GM19351 (cell line): Measurements from ENCODE around the gene ZDHHC11B.
"Not testable (repeated sequence)": the region's sequence is repeated elsewhere in the genome, so short reads cannot be mapped to it uniquely, and the experiment has no call there.

Experiments used
- ATAC-seq: cut with Tn5 transposase; IDR thresholded peaks from one replicate; pipeline ENCODE4 v1.9.1; 2021; ENCODE audit warnings: mild to moderate bottlenecking, moderate library complexity; ENCODE audit not compliant: unreplicated experiment

ZDHHC11B gene

GRCh38 chr5:771087-771781 lies 13.3 kb downstream of the ZDHHC11B start:
- not testable (repeated sequence) for ATAC-seq

GRCh38 chr5:770585-770984 lies 13.9 kb downstream of the ZDHHC11B start:
- ATAC-seq: not testable (repeated sequence)

GRCh38 chr5:769485-770145 lies 14.9 kb downstream of the ZDHHC11B start:
- not testable (repeated sequence) for ATAC-seq

- ATAC-seq: no peak
These were observed 17.7 kb downstream of the ZDHHC11B start for GRCh38 chr5:766666-767431.

- no peak for ATAC-seq
These were observed 18.4 kb downstream of the ZDHHC11B start for GRCh38 chr5:765948-766631.

GRCh38 chr5:763998-764781 lies 20.3 kb downstream of the ZDHHC11B start:
- no peak for ATAC-seq

- ATAC-seq: no peak
These were observed 21.1 kb downstream of the ZDHHC11B start for GRCh38 chr5:763397-763796.

GRCh38 chr5:762996-763395 lies 21.5 kb downstream of the ZDHHC11B start:
- not testable (repeated sequence) for ATAC-seq

- ATAC-seq: no peak
These were observed 22.4 kb downstream of the ZDHHC11B start for GRCh38 chr5:761854-762710.

- no peak for ATAC-seq
These were observed 23.3 kb downstream of the ZDHHC11B start for GRCh38 chr5:761059-761771.

GRCh38 chr5:760363-761058 lies 24.0 kb downstream of the ZDHHC11B start:
- ATAC-seq: no peak

- no peak for ATAC-seq
These were observed 24.7 kb downstream of the ZDHHC11B start for GRCh38 chr5:759781-760362.

- no peak for ATAC-seq
These were observed 25.3 kb downstream of the ZDHHC11B start for GRCh38 chr5:759111-759751.

GRCh38 chr5:758698-759053 lies 25.9 kb downstream of the ZDHHC11B start:
- ATAC-seq: no peak

GRCh38 chr5:757931-758697 lies 26.4 kb downstream of the ZDHHC11B start:
- ATAC-seq: no peak

GRCh38 chr5:757346-757930 lies 27.1 kb downstream of the ZDHHC11B start:
- no peak for ATAC-seq
